G401.6 (cell line): Measurements from ENCODE around the gene PRRG2.

Source experiments
- FAIRE-seq: peaks from 2 replicates; lab custom pipeline; 2012; peaks lifted over from hg19 to GRCh38; lab: Jason Lieb, UNC

PRRG2 gene

DNA sequence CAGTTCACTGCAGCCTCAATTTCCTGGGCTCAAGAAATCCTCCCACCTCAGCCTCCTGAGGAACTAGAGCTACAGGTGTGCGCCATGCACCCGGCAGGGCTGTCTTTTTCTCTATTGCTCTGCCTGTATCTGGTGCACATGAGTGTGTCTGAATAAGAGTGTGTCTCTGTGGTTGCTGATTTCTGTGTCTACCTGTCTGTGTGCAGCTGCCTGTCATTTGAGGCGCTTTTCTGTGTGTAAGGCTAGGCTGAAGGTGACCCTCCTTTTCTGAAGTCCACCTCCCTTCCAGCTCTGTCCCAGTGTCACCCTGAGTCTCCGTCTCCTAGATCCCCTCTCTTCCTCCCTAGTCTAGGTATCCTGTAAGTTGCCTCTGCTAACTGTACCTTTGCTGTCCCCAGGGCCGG, 8.4 kb downstream of the PRRG2 start:
- FAIRE-seq: no peak

GRCh38 chr19:49590071-49590970, 9.2 kb downstream of the PRRG2 start:
- peak; percentile 97 for FAIRE-seq

GRCh38 chr19:49590971-49591730, 10.0 kb downstream of the PRRG2 start, which contains the start of gene PRR12:
TSS of gene PRR12 (plus strand) at chr19:49591182. CDS start at chr19:49591655, 473 bp downstream.
- FAIRE-seq: no peak

- no peak for FAIRE-seq
These were observed 10.8 kb downstream of the PRRG2 start for GRCh38 chr19:49591731-49592485.

DNA sequence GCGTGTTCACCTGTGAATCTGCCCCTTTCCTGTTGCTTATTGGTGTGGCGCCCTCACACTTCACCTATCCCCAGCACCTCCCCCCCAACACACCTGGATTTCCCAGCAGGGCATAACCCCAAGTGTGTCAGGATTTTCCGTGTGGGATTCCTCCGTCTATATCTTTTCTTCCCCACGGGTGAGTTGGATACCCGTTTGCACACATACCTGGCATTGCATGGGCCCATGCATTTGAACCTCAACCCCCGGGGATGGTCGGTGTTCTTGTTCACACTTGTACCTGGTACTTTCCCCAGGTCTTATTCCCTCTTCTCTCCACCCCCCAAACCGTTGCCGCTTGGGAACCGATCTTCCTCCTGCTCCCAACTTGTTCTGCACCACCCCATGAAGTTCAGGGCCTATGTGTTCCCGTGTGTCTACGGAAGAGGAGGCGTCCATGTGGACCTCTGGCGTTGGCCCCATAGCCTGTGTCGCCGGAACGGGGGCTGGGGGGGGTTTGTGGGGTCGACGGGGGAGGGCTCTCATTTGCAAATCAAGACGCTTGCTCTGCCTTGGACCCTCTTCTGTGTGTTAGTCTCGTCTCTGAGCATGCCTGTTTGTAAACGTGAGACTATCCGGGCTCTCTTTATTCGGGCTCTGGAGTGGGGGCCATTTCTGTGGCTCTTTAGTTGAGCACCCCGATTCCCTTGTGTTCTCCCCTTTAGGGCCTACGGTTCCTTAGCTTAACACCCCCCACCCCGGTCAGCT, 11.5 kb downstream of the PRRG2 start:
- no peak for FAIRE-seq

GRCh38 chr19:49593233-49594113, 12.4 kb downstream of the PRRG2 start:
- FAIRE-seq: peak; percentile 97

DNA sequence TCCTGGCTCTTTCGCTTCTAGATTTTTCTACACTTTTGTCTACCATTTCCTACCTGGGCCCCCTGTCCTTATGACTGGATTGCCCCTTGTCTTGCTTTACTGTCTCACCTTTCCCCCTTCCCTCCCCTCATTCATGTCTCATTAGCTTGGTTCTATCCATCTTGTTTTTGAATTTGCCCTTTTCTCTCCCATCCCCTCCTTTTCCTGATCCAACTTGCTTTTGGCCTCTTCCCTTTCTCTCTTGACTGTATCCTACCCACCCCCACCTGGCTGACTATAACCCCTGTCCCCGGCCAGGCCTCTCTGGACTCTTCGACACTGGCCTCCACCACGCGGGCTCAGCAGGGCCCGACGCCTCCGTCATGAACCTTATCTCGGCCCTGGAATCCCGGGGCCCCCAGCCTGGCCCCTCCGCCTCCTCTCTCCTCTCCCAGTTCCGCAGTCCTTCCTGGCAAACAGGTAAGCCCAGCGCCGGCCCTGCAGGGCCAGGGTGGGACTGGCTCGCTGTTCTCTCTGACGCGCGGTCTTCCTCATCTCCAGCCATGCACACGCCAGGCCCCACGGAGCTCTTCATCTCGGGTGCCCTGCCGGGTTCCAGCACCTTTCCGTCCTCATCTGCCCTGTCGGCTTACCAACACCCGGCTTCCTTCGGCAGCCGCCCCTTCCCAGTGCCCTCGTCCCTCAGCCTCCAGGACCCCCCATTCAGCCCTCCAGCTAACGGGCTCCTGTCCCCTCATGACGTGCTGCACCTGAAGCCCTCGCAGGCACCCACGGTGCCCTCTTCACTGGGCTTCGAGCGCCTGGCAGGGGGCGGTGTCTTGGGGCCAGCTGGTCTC, 13.3 kb downstream of the PRRG2 start:
- no peak for FAIRE-seq

DNA sequence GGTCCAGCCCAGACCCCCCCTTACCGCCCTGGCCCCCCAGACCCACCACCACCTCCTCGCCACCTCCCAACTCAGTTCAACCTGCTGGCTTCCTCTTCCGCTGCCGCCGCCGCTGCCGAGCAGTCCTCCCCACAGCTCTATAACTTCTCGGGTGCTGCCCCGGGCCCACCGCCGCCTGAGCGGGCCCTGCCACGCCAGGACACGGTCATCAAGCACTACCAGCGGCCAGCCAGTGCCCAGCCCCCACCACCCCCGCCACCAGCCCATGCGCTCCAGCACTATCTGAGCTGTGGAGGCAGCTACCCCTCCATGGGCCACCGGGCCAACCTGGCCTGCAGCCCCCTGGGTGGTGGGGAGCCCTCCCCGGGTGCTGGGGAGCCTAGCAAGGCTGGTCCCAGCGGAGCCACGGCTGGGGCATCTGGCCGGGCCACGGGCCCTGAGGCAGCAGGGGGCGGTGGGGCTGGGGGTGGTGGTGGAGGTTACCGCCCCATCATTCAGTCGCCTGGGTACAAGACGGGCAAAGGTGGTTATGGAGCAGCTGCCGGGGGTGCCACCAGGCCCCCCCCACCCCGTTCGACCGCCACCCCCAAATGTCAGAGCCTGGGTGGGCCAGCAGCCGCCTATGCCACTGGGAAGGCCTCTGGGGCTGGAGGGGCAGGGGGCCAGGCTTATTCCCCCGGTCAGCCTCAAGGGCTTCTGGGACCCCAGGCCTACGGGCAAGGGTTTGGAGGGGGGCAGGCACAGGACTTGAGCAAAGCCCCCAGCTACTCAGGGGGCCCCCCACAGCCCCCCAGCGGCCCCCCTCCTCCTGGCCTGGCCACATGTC, 14.1 kb downstream of the PRRG2 start:
- no peak for FAIRE-seq

GRCh38 chr19:49595819-49596404, 14.8 kb downstream of the PRRG2 start:
- FAIRE-seq: no peak

DNA sequence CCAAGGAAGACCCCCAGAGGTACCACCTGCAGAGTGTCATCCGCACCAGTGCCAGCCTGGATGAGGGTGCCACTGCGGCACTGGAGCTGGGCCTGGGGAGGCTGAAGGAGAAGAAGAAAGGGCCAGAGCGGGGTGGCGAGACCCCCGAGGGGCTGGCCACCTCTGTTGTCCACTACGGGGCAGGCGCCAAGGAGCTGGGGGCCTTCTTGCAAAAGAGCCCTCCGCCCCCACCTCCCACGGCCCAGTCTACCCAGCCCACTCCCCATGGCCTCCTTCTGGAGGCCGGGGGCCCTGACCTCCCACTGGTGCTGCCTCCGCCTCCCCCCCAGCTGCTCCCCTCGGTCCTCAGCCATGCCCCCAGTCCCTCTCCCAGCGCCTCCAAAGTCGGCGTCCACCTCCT, 15.3 kb downstream of the PRRG2 start:
- no peak for FAIRE-seq

- no peak for FAIRE-seq
These were observed 16.0 kb downstream of the PRRG2 start for GRCh38 chr19:49596954-49597702.

DNA sequence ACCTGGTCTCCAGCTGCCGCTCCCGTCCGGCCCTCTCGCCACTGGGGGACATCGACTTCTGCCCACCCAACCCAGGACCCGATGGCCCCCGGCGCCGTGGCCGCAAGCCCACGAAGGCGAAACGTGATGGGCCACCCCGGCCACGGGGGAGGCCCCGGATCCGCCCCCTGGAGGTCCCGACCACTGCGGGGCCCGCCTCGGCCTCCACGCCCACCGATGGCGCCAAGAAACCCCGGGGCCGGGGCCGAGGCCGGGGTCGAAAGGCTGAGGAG, 16.5 kb downstream of the PRRG2 start:
- FAIRE-seq: no peak

- no peak for FAIRE-seq
These were observed 18.5 kb downstream of the PRRG2 start for GRCh38 chr19:49599378-49600295.

DNA sequence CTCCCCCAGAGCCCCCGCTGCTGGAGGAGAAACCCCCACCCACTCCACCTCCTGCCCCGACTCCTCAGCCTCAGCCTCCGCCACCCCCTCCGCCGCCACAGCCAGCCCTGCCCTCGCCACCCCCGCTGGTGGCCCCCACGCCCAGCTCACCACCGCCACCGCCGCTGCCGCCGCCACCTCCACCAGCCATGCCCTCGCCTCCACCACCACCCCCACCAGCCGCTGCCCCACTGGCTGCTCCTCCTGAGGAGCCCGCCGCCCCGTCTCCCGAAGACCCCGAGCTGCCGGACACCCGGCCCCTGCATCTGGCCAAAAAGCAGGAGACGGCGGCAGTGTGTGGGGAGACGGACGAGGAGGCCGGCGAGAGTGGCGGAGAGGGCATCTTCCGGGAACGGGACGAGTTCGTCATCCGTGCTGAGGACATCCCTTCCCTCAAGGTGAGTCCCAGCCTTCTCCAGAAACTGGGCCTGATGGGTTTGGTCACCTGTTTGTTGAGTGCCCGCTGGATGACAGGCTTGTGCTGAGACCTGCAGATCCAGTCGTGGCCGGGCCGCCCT, 20.4 kb downstream of the PRRG2 start:
- FAIRE-seq: no peak

DNA sequence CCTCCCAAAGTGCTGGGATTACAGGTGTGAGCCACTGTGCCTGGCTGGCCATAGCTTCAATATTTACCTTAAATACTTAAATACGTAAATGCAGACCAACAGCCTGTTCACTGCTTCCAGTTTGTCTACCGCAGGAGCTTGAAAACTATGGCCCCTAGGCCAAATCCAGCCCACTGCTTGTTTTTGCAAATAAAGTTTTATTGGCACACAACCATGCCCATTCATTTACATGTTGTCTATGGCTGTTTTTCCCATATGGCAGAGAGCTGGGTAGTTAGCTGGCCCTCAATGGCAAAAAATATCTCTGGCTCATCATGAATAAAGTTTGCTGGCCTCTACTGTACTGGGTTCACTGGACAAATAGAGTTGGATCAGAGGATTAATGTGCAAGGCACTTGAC, 21.7 kb downstream of the PRRG2 start:
- FAIRE-seq: no peak

- no peak for FAIRE-seq
These were observed 24.5 kb downstream of the PRRG2 start for GRCh38 chr19:49605605-49606004.
